H1 (cell line): ENCODE data around the gene ARHGEF6. TPM values are rescaled to one million over a fixed set of nuclear protein-coding genes. Genes with fewer than 3 reads are reported as not detected.
A peak's percentile ranks its signal among the peaks of the same experiment; 100 is the strongest.

Experiments used
- CTCF ChIA-PET: fragments of 300-600 bp; sonication (Branson Sonifier 250); formaldehyde crosslinking; loops from one replicate; lab custom pipeline; 2021; ENCODE audit not compliant: partially characterized antibody; lab: Charles Lee
- POLR2A ChIA-PET: fragments of 300-600 bp; sonication (Branson Sonifier 250); formaldehyde crosslinking; loops from one replicate; lab custom pipeline; 2021; ENCODE audit warnings: inconsistent platforms; ENCODE audit not compliant: partially characterized antibody; lab: Charles Lee
- DNase-seq, 2 experiments: peaks; one replicate each; pipeline versions ENCODE4 v3.0.0 to v3.0.0-alpha.2; 2010 to 2022; ENCODE audit warnings: low spot score in 2 of 2, low read depth in 1 of 2, mixed read lengths in 1 of 2
- FAIRE-seq: peaks from 2 replicates; lab custom pipeline; 2011; peaks lifted over from hg19 to GRCh38; lab: Jason Lieb, UNC
- H2AFZ ChIP-seq: 2 replicates; pipeline ENCODE4 v1.8.1; 2012; ENCODE audit warnings: low read length, inconsistent platforms
- H2AK5ac ChIP-seq: 2 replicates; pipeline ENCODE4 v1.6.1; 2013; ENCODE audit warnings: low read depth, low read length
- H2BK120ac ChIP-seq: replicated peaks from 2 replicates; pipeline ENCODE3; 2013; ENCODE audit warnings: low read depth, low read length, inconsistent platforms
- H2BK12ac ChIP-seq: 2 replicates; pipeline ENCODE4 v1.6.1; 2013; ENCODE audit warnings: low read depth, low read length
- H2BK15ac ChIP-seq: 2 replicates; pipeline ENCODE4 v1.6.1; 2013; ENCODE audit warnings: low read length
- H2BK20ac ChIP-seq: 2 replicates; pipeline ENCODE4 v1.6.1; 2013; ENCODE audit warnings: low read length
- H2BK5ac ChIP-seq: 2 replicates; pipeline ENCODE4 v1.6.1; 2013; ENCODE audit warnings: low read depth, low read length
- H3K14ac ChIP-seq: 2 replicates; pipeline ENCODE4 v1.6.1; 2013; ENCODE audit warnings: inconsistent platforms; ENCODE audit not compliant: insufficient read length
- H3K18ac ChIP-seq: 2 replicates; pipeline ENCODE4 v1.6.1; 2013; ENCODE audit warnings: low read length; ENCODE audit errors: extremely low read depth
- H3K23ac ChIP-seq: 2 replicates; pipeline ENCODE4 v1.6.1; 2013; ENCODE audit warnings: inconsistent platforms; ENCODE audit not compliant: insufficient read length
- H3K23me2 ChIP-seq: 2 replicates; pipeline ENCODE4 v1.6.1; 2013; ENCODE audit warnings: low read depth, low read length
- H3K27ac ChIP-seq: 2 replicates; pipeline ENCODE4 v1.6.1; 2011; ENCODE audit warnings: low read depth, low read length, inconsistent platforms
- H3K27me3 ChIP-seq, 4 experiments: replicated peaks in 1 of 4; 1 replicate in 1 of 4; 2 replicates in 3 of 4; pipeline versions ENCODE4 v1.6.1 to v1.8.1; 2011 to 2013; ENCODE audit warnings: low read length in 3 of 4, mild to moderate bottlenecking in 3 of 4, inconsistent platforms in 2 of 4, mixed read lengths in 2 of 4, moderate library complexity in 1 of 4; ENCODE audit not compliant: control insufficient read depth in 3 of 4, insufficient read depth in 3 of 4; ENCODE audit errors: extremely low read depth in 1 of 4
- H3K36me3 ChIP-seq, 4 experiments: 2 replicates each; pipeline versions ENCODE4 v1.6.1 to v1.8.1; 2011 to 2013; ENCODE audit warnings: mild to moderate bottlenecking in 4 of 4, low read length in 3 of 4, moderate library complexity in 2 of 4, control low read depth in 1 of 4, inconsistent platforms in 1 of 4; ENCODE audit not compliant: insufficient read depth in 4 of 4, control insufficient read depth in 2 of 4
- H3K4ac ChIP-seq: replicated peaks from 2 replicates; pipeline ENCODE3; 2013; ENCODE audit warnings: low read length, low read depth, mixed read lengths, inconsistent platforms; ENCODE audit not compliant: insufficient read length
- H3K4me1 ChIP-seq, 4 experiments: replicated peaks in 1 of 4; 1 replicate in 1 of 4; 2 replicates in 3 of 4; pipeline versions ENCODE4 v1.6.1 to v1.8.1; 2011 to 2013; ENCODE audit warnings: low read length in 3 of 4, inconsistent platforms in 2 of 4, mixed read lengths in 1 of 4; ENCODE audit not compliant: insufficient read depth in 4 of 4, control insufficient read depth in 3 of 4
- H3K4me2 ChIP-seq, 2 experiments: 2 replicates each; pipeline versions ENCODE4 v1.6.1 to v1.8.1; 2011 to 2013; ENCODE audit warnings: low read depth in 2 of 2, low read length in 2 of 2, control low read depth in 1 of 2, inconsistent platforms in 1 of 2, mild to moderate bottlenecking in 1 of 2; ENCODE audit not compliant: insufficient read depth in 1 of 2
- H3K4me3 ChIP-seq, 4 experiments: fragments of 200-600, 300-600 bp in 1 of 4; sonication (generic), shearing (Covaris generic), sonication (Bioruptor Twin) in 1 of 4; 2 replicates each; pipeline versions ENCODE4 v1.5.1 to v1.8.1; 2011 to 2016; ENCODE audit warnings: low read length in 4 of 4, low read depth in 3 of 4, control low read depth in 2 of 4, inconsistent platforms in 2 of 4, mild to moderate bottlenecking in 2 of 4, mixed read lengths in 1 of 4, moderate library complexity in 1 of 4; ENCODE audit not compliant: insufficient read depth in 2 of 4; ENCODE audit errors: extremely low read depth in 1 of 4
- H3K56ac ChIP-seq: replicated peaks from 2 replicates; pipeline ENCODE3; 2013; ENCODE audit warnings: low read depth, mild to moderate bottlenecking, mixed read lengths, low read length, inconsistent platforms; ENCODE audit not compliant: insufficient read length
- H3K79me1 ChIP-seq: 2 replicates; pipeline ENCODE4 v1.6.1; 2013; ENCODE audit warnings: low read depth, low read length, control low read depth
- H3K79me2 ChIP-seq, 2 experiments: 2 replicates each; pipeline versions ENCODE4 v1.6.1 to v1.8.1; 2012 to 2013; ENCODE audit warnings: low read length in 2 of 2, mild to moderate bottlenecking in 2 of 2, inconsistent platforms in 1 of 2; ENCODE audit not compliant: insufficient read depth in 2 of 2, control insufficient read depth in 1 of 2
- H3K9ac ChIP-seq, 4 experiments: replicated peaks in 1 of 4; 1 replicate in 1 of 4; 2 replicates in 3 of 4; pipeline versions ENCODE4 v1.6.1 to v1.8.1; 2011 to 2013; ENCODE audit warnings: low read depth in 3 of 4, low read length in 3 of 4, control low read depth in 2 of 4, mild to moderate bottlenecking in 2 of 4, moderate library complexity in 2 of 4, inconsistent platforms in 1 of 4; ENCODE audit errors: extremely low read depth in 1 of 4
- H3K9me3 ChIP-seq, 2 experiments: 2 replicates each; pipeline versions ENCODE4 v1.6.1 to v1.8.1; 2012 to 2013; ENCODE audit warnings: mild to moderate bottlenecking in 2 of 2, moderate library complexity in 2 of 2, control low read depth in 1 of 2, inconsistent platforms in 1 of 2, low read depth in 1 of 2, low read length in 1 of 2, mixed read lengths in 1 of 2; ENCODE audit not compliant: insufficient read depth in 2 of 2
- H4K20me1 ChIP-seq, 2 experiments: replicated peaks in 1 of 2; 2 replicates each; pipeline versions ENCODE3 to v1.8.1; 2011 to 2013; ENCODE audit warnings: inconsistent platforms in 2 of 2, low read length in 2 of 2, mild to moderate bottlenecking in 1 of 2; ENCODE audit not compliant: insufficient read depth in 2 of 2, control insufficient read depth in 1 of 2
- H4K5ac ChIP-seq: 2 replicates; pipeline ENCODE4 v1.6.1; 2013; ENCODE audit warnings: low read length, low read depth, mixed read lengths, inconsistent platforms; ENCODE audit not compliant: insufficient read length
- H4K8ac ChIP-seq: 2 replicates; pipeline ENCODE4 v1.8.0; 2013; ENCODE audit warnings: mild to moderate bottlenecking, moderate library complexity, low read length, inconsistent platforms; ENCODE audit not compliant: insufficient read depth; ENCODE audit errors: extremely low read depth
- H4K91ac ChIP-seq: replicated peaks from 2 replicates; pipeline ENCODE3; 2013; ENCODE audit warnings: low read length, mixed read lengths, inconsistent platforms; ENCODE audit not compliant: insufficient read length
- BCL11A ChIP-seq, 2 experiments: IDR thresholded peaks; one replicate each; pipeline ENCODE4 v1.6.1; 2011; ENCODE audit warnings: low read depth in 2 of 2, low read length in 2 of 2, mild to moderate bottlenecking in 2 of 2
- CEBPB ChIP-seq: IDR thresholded peaks from 2 replicates; pipeline ENCODE4 v1.6.1; 2012; ENCODE audit warnings: low read depth, low read length
- CTBP2 ChIP-seq: IDR thresholded peaks from 2 replicates; pipeline ENCODE4 v1.7.0; 2011; ENCODE audit warnings: borderline replicate concordance, mild to moderate bottlenecking, moderate library complexity, mixed read lengths, low read length; ENCODE audit not compliant: insufficient read depth, insufficient read length
- HDAC6 ChIP-seq: IDR thresholded peaks from one replicate; pipeline ENCODE4 v1.7.1; 2012; ENCODE audit warnings: low read depth, mild to moderate bottlenecking, inconsistent platforms, low read length, moderate library complexity
- KDM1A ChIP-seq: fragments of 200-600, 300-600 bp; sonication (generic); IDR thresholded peaks from 2 replicates; pipeline ENCODE4 v1.7.1; 2016; ENCODE audit warnings: mild to moderate bottlenecking, low read length, borderline replicate concordance
- MAFK ChIP-seq: IDR thresholded peaks from 2 replicates; pipeline ENCODE4 v1.6.1; 2012; ENCODE audit warnings: low read depth, mild to moderate bottlenecking, improper control_type of control experiment, low read length
- POLR2A ChIP-seq, 2 experiments: IDR thresholded peaks; 1 replicate in 1 of 2; 2 replicates in 1 of 2; pipeline ENCODE4 v1.6.1; 2011; ENCODE audit warnings: low read depth in 2 of 2, low read length in 2 of 2, mild to moderate bottlenecking in 2 of 2; ENCODE audit errors: control extremely low read depth in 1 of 2
- POLR2AphosphoS5 ChIP-seq: IDR thresholded peaks from 2 replicates; pipeline ENCODE4 v1.6.1; 2011; ENCODE audit warnings: low read depth, low read length
- RBBP5 ChIP-seq: IDR thresholded peaks from 2 replicates; pipeline ENCODE4 v1.7.1; 2012; ENCODE audit warnings: low read depth, mild to moderate bottlenecking, inconsistent platforms, low read length, moderate library complexity, borderline replicate concordance
- SIRT6 ChIP-seq: IDR thresholded peaks from one replicate; pipeline ENCODE4 v1.7.1; 2012; ENCODE audit warnings: low read length, inconsistent platforms
- SIX5 ChIP-seq: IDR thresholded peaks from 2 replicates; pipeline ENCODE4 v1.6.1; 2011; ENCODE audit warnings: mild to moderate bottlenecking, low read depth, low read length
- SP4 ChIP-seq: IDR thresholded peaks from 2 replicates; pipeline ENCODE4 v1.6.1; 2012; ENCODE audit warnings: low read length, inconsistent platforms
- SUZ12 ChIP-seq: fragments of 200-600 bp; sonication (generic); IDR thresholded peaks from 2 replicates; pipeline ENCODE4 v1.6.1; 2012; ENCODE audit warnings: mild to moderate bottlenecking, inconsistent platforms, low read length, moderate library complexity, mixed read lengths
- WGBS, 2 experiments: shearing (Covaris generic) in 1 of 2; methylation state at CpG; one replicate each; pipeline versions ENCODE4 v1.1.6 to v1.1.7; 2013 to 2015; ENCODE audit warnings: low lambda C conversion rate in 2 of 2, mixed read lengths in 2 of 2, inconsistent platforms in 1 of 2, low coverage in 1 of 2, missing lambda C conversion rate in 1 of 2; ENCODE audit not compliant: insufficient replicate concordance in 2 of 2, insufficient coverage in 1 of 2, insufficient read length in 1 of 2; ENCODE audit errors: extremely low coverage in 1 of 2, missing lambda C conversion rate in 1 of 2; 5-methylcytosine and 5-hydroxymethylcytosine counted together
- polyA plus RNA-seq, 7 experiments: library from polyadenylated mRNA; depleted of rRNA in 3 of 7; stranded (reverse) in 5 of 7; unstranded in 2 of 7; fragments of >200 nt in 5 of 7; fragments of 200-250 nt in 2 of 7; gene quantifications; 1 replicate in 5 of 7; 2 replicates in 1 of 7; 4 replicates in 1 of 7; pipeline versions ENCODE4 v1.2.1 to v1.2.3, GENCODE V29; 2011 to 2013; ENCODE audit warnings: missing spikeins in 2 of 7, mixed read lengths in 2 of 7
- total RNA-seq: library from RNA; stranded (reverse); fragmentation: NEBNext Ultra II Directional; extraction: Animal tissue kit (Norgen Biotek cat#: 25700); gene quantifications from 2 replicates; pipeline ENCODE4 v1.2.1, GENCODE V29; 2021
- TF ChIP-seq, protein P1 (sequence below): IDR thresholded peaks from 2 replicates; pipeline ENCODE4 v1.6.1; 2012; ENCODE audit warnings: inconsistent platforms

The ARHGEF6 gene
- total and polyA plus RNA-seq, 2 of the 8 experiments (the other 6 are each of a cell fraction or from before 2014, with no cell fraction given): 3.6 to 3.7 TPM

- no peak overlapping the region for H3K23ac ChIP-seq
- peaks cover 0 to 5% (median 0%) of the 10 kb centered on the region in 4 experiments; a peak in 2 of 7 replicates for H3K4me1 ChIP-seq
- no peaks in the 10 kb centered on the region for H4K20me1 ChIP-seq
- H2BK20ac ChIP-seq: no peak overlapping the region
- no peak overlapping the region for H2AFZ ChIP-seq
- DNase-seq (no peak), FAIRE-seq (peak; percentile 24)
- no peak overlapping the region for H4K91ac ChIP-seq
- H3K18ac ChIP-seq: no peak overlapping the region
- no peaks in the 10 kb centered on the region for H3K36me3 ChIP-seq
- H3K4me3 ChIP-seq: no peak overlapping the region
- H2BK5ac ChIP-seq: no peak overlapping the region
- ChIA-PET POLR2A (no interaction called here), CTCF (interaction anchor here (2.1 kb wide), 1 partner anchor 83 kb away, joined by 5 read pairs; no protein-coding TSS in a partner anchor)
- H4K8ac ChIP-seq: no peak overlapping the region
- no peak overlapping the region for H3K4ac ChIP-seq
- no peak overlapping the region for H2BK12ac ChIP-seq
- no peak overlapping the region for H3K14ac ChIP-seq
- H3K79me2 ChIP-seq: no peaks in the 10 kb centered on the region
- H2BK15ac ChIP-seq: no peak overlapping the region
- no peak overlapping the region for H4K5ac ChIP-seq
- no peaks in the 10 kb centered on the region for H3K27me3 ChIP-seq
- H3K9ac ChIP-seq: no peak overlapping the region
- WGBS, 2 experiments: 64% methylated on average over 2 of the region's 3 CpGs; no CpG with 5 or more reads in 1 of the 2 experiments
- no peaks in the 10 kb centered on the region for H3K23me2 ChIP-seq
- no peaks in the 10 kb centered on the region for H3K9me3 ChIP-seq
- no peak overlapping the region for H2AK5ac ChIP-seq
- H3K79me1 ChIP-seq: no peaks in the 10 kb centered on the region
- no peak overlapping the region for H3K4me2 ChIP-seq
- H3K27ac ChIP-seq: no peak overlapping the region
- H3K56ac ChIP-seq: no peak overlapping the region
- no peak overlapping the region for H2BK120ac ChIP-seq
- TF ChIP-seq POLR2A (IDR thresholded peaks at IDR 0.05; ENCODE audit: control extremely low read depth in 1 of 2, low read depth in 2 of 2, low read length in 2 of 2): no peak
- no peak for TF ChIP-seq KDM1A
- no peak for TF ChIP-seq SUZ12
- TF ChIP-seq RBBP5: no peak
- no peak for TF ChIP-seq BCL11A (IDR thresholded peaks at IDR 0.05; ENCODE audit: low read depth in 2 of 2, low read length in 2 of 2)
- no peak for TF ChIP-seq CTBP2
- TF ChIP-seq SIX5: no peak
- TF ChIP-seq, protein P1, sequence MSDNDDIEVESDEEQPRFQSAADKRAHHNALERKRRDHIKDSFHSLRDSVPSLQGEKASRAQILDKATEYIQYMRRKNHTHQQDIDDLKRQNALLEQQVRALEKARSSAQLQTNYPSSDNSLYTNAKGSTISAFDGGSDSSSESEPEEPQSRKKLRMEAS: no peak
- TF ChIP-seq CEBPB: no peak
- no peak for TF ChIP-seq MAFK
- no peak for TF ChIP-seq HDAC6
- TF ChIP-seq SP4: no peak
- no peak for TF ChIP-seq POLR2AphosphoS5
- no peak for TF ChIP-seq SIRT6
Measured at GRCh38 chrX:136691028-136691809, 89.5 kb downstream of the ARHGEF6 start.
